ENCODE measurements around the gene URB2.
"Not testable (repeated sequence)": the region's sequence is repeated elsewhere in the genome, so short reads cannot be mapped to it uniquely, and the experiment has no call there.

The URB2 gene

DNA sequence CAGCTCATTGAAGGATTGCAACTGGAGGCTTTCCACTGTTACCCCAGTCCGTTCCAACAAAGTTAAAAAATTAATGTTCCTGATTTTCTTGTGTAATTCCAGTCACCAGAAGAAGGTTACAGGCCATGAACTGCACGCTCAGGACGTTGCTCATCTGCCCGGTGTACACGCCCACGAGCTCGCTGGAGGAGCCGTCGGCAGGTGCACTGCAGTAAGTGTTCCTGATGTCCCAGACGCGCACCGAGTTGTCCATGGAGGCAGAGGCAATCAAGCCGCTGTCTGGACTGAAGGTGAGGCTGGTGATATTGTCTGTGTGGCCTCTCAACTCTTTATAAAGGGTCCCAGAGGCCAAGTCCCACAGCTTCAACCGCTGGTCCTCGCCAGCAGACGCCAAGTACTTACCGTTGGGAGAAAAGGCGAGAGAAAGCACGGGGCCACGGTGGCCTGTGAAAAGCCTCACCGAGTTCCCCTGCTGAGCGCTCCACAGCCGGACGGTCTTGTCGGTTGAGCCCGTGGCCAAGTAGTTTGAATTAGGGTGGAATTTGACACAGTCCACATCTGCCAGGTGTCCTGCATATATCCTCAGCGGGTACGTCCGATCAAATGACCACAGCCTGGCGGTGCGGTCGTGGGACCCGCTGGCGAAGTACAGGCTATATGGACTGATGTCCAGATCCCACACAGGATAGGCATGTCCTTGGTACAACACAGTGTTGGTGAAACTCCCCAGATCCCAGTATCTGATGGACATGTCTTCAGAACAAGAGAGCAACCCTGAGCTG, 31.6 kb upstream of the URB2 start:
- Histone ChIP-seq H3K4me1 (ENCODE audit: control insufficient read depth, insufficient read depth, low read length) (no peaks in the 10 kb centered on the region), H3K27ac (ENCODE audit: insufficient read depth, low read depth, low read length, poor library complexity, severe bottlenecking) (no peak overlapping the region), H3K9me3 (ENCODE audit: control insufficient read depth, low read length) (no peaks in the 10 kb centered on the region), H3K27me3 (ENCODE audit: control insufficient read depth, insufficient read depth, low read length, poor library complexity, severe bottlenecking) (no peaks in the 10 kb centered on the region), H3K36me3 (ENCODE audit: control insufficient read depth, insufficient read depth, low read length) (peaks cover 10% of the 10 kb centered on the region), H3K4me3 (ENCODE audit: insufficient read depth, low read depth, low read length) (no peak overlapping the region)
- 96% methylated on average over 34 of the region's 34 CpGs for WGBS, 2 experiments

DNA sequence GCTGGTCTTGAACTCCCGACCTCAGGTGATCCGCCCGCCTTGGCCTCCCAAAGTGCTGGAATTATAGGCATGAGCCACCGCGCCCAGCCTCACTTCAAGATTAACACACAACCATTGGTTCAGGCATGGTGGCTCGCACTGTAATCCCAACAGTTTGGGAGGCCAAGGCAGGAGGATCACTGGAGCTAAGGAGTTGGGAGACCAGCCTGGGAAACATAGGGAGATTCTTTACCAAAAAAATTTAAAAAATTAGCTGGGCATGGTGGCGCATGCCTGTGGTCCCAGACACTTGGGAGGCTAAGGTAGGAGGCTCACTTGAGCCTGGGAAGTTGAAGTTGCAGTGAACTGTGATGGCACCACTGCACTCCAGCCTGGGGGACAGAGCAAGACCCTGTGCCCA, 30.2 kb upstream of the URB2 start:
- not testable (repeated sequence) for H3K27ac ChIP-seq (ENCODE audit: insufficient read depth, low read depth, low read length, poor library complexity, severe bottlenecking); H3K4me1 ChIP-seq (ENCODE audit: control insufficient read depth, insufficient read depth, low read length); H3K9me3 ChIP-seq (ENCODE audit: control insufficient read depth, low read length); H3K27me3 ChIP-seq (ENCODE audit: control insufficient read depth, insufficient read depth, low read length, poor library complexity, severe bottlenecking); H3K4me3 ChIP-seq (ENCODE audit: insufficient read depth, low read depth, low read length)
- WGBS, 2 experiments: 88 to 94% methylated on average over 7 of the region's 7 CpGs
- peaks cover 10% of the 10 kb centered on the region for H3K36me3 ChIP-seq (ENCODE audit: control insufficient read depth, insufficient read depth, low read length)

DNA sequence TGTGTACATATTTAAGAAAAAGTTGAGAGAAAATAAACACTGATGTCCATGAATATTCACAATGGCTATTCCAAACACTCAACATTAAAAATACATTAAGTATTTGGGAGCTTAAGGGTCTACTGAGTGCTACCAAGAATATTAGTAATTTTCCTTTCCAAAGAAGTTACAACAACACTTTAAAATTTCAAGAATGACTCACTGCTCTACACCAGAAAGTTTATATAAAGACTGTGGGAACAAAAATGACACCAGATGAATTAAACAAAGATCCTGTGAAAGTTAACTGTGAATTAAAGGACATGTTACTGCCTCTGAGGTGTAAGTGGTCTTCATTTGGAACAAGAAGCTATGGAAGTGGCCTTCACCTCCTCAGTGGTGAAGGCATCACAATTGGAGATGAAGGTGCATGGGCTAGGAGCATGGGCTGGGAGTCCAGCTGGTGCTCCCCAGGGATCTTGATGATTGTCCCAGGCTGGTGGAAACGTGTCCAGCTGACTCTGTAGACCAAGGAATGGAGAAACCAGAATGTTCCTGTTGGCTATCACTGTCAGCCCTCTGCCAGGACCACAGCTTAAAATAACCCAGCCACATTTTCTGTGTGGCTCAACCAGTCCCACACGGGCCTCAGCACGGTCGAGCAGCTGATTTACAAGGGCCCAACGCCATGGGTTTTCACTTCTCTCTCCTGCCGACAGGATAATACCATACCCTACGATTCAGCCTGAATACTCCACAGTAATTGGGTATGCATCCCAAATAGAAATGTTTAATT, 28.9 kb upstream of the URB2 start:
- no peaks in the 10 kb centered on the region for H3K9me3 ChIP-seq (ENCODE audit: control insufficient read depth, low read length)
- H3K4me1 ChIP-seq (ENCODE audit: control insufficient read depth, insufficient read depth, low read length): no peaks in the 10 kb centered on the region
- no peaks in the 10 kb centered on the region for H3K27me3 ChIP-seq (ENCODE audit: control insufficient read depth, insufficient read depth, low read length, poor library complexity, severe bottlenecking)
- 91 to 94% methylated on average over 7 of the region's 7 CpGs for WGBS, 2 experiments
- H3K36me3 ChIP-seq (ENCODE audit: control insufficient read depth, insufficient read depth, low read length): peaks cover 13% of the 10 kb centered on the region
- H3K4me3 ChIP-seq (ENCODE audit: insufficient read depth, low read depth, low read length): no peak overlapping the region
- no peak overlapping the region for H3K27ac ChIP-seq (ENCODE audit: insufficient read depth, low read depth, low read length, poor library complexity, severe bottlenecking)

DNA sequence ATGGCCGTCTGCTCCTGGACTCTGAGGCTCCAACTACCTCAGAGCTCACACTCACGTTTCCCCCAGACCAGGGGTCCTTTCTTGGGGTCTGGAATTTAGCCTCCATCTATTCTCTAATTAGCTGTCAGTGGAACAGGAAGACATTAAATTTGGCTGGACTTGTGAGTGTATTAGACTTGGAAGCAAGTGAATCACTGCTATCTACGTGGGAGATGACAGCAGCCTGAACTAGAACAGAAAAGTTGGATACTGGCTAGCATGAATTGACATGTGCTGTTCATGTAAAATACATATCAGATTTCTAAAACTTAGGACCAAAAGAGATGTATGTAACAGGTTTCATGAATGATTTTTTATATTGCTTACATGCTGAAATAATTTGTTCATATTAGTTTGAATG, 28.2 kb upstream of the URB2 start:
- WGBS, 2 experiments: 97 to 98% methylated on average over 3 of the region's 3 CpGs
- no peak overlapping the region for H3K27ac ChIP-seq (ENCODE audit: insufficient read depth, low read depth, low read length, poor library complexity, severe bottlenecking)

DNA sequence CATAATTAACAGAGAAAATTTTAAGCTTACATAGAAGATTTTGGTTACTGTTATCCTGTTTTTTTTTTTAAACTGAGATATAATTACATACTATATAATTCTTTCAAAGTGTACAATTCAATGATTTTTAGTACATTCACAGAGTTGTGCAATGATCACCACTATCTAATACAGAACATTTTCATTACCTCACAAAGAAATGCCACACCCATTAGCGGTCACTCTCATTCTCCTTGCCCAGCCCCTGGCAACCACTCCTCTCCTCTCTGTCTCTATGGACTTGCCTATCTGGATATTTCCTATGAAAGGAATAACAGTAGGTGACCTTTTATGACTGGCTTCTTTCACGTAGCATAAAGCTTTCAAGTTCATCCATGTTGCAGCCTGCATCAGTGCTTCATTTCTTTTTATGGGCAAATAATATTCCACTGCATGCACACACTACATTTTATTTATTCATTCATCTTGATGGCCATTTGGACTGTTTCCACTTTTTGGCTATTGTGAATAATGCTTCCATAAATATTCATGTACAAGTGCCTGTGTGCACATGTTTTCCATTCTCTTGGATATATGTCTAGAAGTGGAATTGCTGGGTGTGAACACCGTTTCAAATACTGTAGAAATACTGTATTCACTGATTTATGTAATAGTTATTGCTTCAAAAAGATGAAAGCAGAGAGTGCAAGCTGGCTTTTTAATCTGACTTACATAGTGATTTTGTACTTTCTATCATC, 26.7 kb upstream of the URB2 start:
- H3K36me3 ChIP-seq (ENCODE audit: control insufficient read depth, insufficient read depth, low read length): peaks cover 10% of the 10 kb centered on the region

More for the DNA sequence above, 28.2 kb upstream of the URB2 start:
- Histone ChIP-seq H3K27me3 (ENCODE audit: control insufficient read depth, insufficient read depth, low read length, poor library complexity, severe bottlenecking) (no peaks in the 10 kb centered on the region), H3K36me3 (ENCODE audit: control insufficient read depth, insufficient read depth, low read length) (peaks cover 16% of the 10 kb centered on the region), H3K9me3 (ENCODE audit: control insufficient read depth, low read length) (no peaks in the 10 kb centered on the region), H3K4me3 (ENCODE audit: insufficient read depth, low read depth, low read length) (no peak overlapping the region), H3K4me1 (ENCODE audit: control insufficient read depth, insufficient read depth, low read length) (no peaks in the 10 kb centered on the region)

DNA sequence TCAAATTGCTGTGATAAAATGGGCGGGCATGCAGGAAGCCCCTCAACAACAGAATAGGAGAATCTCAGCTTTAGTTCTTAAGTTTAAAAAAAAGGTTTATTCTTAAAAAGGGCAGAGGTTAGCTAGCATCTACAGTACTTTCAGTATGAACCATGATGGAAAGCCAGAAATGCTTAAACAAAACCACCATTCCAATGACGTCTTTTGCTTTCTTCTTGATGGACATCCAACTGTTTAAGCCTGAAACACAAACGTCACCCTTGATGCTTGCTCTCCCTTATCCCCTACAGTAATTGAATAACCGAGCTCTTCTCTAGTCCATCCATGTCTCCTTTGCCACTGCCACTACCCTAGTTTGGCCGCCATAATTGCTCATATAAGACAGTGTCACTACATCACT, 25.8 kb upstream of the URB2 start:
- WGBS, 2 experiments: 90 to 91% methylated on average over 5 of the region's 5 CpGs

More for the DNA sequence above, 26.7 kb upstream of the URB2 start:
- 94 to 97% methylated on average over 3 of the region's 3 CpGs for WGBS, 2 experiments
- Histone ChIP-seq H3K4me3 (ENCODE audit: insufficient read depth, low read depth, low read length) (no peak overlapping the region), H3K4me1 (ENCODE audit: control insufficient read depth, insufficient read depth, low read length) (no peaks in the 10 kb centered on the region), H3K27ac (ENCODE audit: insufficient read depth, low read depth, low read length, poor library complexity, severe bottlenecking) (no peak overlapping the region), H3K9me3 (ENCODE audit: control insufficient read depth, low read length) (no peaks in the 10 kb centered on the region), H3K27me3 (ENCODE audit: control insufficient read depth, insufficient read depth, low read length, poor library complexity, severe bottlenecking) (no peaks in the 10 kb centered on the region)

DNA sequence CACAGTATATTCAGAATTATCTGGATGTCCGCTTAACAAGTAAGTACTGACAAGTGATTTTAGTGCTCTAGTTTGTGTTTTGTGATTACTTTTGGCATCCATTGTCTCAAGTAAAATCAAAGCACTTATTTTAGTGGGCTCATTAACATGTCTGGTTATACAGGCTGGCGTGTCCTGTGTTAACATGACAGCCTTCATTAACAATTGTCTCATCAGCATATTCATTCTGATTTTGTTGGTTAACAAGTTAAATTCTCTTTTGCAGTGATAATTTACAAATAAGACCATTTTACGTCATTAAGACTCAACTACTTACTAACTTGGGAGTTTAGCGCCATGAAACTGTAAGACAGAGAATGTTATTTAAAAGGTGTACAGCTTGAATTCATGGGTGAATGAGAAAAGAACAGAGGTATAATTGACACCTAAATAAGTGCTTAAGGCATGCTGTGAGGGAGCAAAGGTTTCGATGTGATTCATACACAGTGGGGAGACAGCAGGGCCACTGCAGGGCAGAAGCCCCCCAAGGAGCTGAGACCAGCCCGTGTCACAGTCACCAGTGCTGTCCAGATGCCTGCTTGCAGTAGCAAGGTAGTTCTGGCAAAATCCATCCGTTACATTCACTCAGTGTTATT, 22.6 kb upstream of the URB2 start:
- Histone ChIP-seq H3K27me3 (ENCODE audit: control insufficient read depth, insufficient read depth, low read length, poor library complexity, severe bottlenecking) (no peaks in the 10 kb centered on the region), H3K27ac (ENCODE audit: insufficient read depth, low read depth, low read length, poor library complexity, severe bottlenecking) (no peak overlapping the region), H3K36me3 (ENCODE audit: control insufficient read depth, insufficient read depth, low read length) (peaks cover 14% of the 10 kb centered on the region), H3K4me1 (ENCODE audit: control insufficient read depth, insufficient read depth, low read length) (no peaks in the 10 kb centered on the region), H3K4me3 (ENCODE audit: insufficient read depth, low read depth, low read length) (no peak overlapping the region), H3K9me3 (ENCODE audit: control insufficient read depth, low read length) (no peaks in the 10 kb centered on the region)
- 94% methylated on average over 6 to 7 of the region's 7 CpGs for WGBS, 2 experiments

More for the DNA sequence above, 25.8 kb upstream of the URB2 start:
- Histone ChIP-seq H3K27ac (ENCODE audit: insufficient read depth, low read depth, low read length, poor library complexity, severe bottlenecking) (no peak overlapping the region), H3K27me3 (ENCODE audit: control insufficient read depth, insufficient read depth, low read length, poor library complexity, severe bottlenecking) (no peaks in the 10 kb centered on the region), H3K36me3 (ENCODE audit: control insufficient read depth, insufficient read depth, low read length) (peaks cover 6% of the 10 kb centered on the region), H3K9me3 (ENCODE audit: control insufficient read depth, low read length) (no peaks in the 10 kb centered on the region), H3K4me3 (ENCODE audit: insufficient read depth, low read depth, low read length) (no peak overlapping the region), H3K4me1 (ENCODE audit: control insufficient read depth, insufficient read depth, low read length) (no peaks in the 10 kb centered on the region)

DNA sequence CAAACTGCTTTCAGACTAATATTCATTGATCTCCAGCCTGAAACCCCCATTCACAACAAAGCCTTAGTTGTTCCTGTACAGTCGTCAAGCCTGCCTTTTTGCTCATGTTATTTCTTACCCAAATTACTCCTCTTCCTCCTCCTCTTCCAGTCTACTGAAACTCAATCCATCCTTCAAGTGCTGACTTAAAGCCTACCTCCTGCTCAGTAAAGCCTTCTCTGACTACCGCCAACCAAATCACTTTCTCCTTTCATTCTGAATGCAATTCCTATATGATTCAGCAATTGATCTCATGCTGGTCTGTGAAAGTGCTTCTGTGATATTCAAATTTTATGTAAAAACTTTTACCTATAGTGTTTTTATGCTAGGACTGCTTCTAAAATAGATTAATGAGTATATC, 18.7 kb upstream of the URB2 start:
- H3K27me3 ChIP-seq (ENCODE audit: control insufficient read depth, insufficient read depth, low read length, poor library complexity, severe bottlenecking): no peaks in the 10 kb centered on the region
- peaks cover 28% of the 10 kb centered on the region for H3K36me3 ChIP-seq (ENCODE audit: control insufficient read depth, insufficient read depth, low read length)
- H3K4me3 ChIP-seq (ENCODE audit: insufficient read depth, low read depth, low read length): no peak overlapping the region
- no peak overlapping the region for H3K27ac ChIP-seq (ENCODE audit: insufficient read depth, low read depth, low read length, poor library complexity, severe bottlenecking)
- H3K4me1 ChIP-seq (ENCODE audit: control insufficient read depth, insufficient read depth, low read length): no peaks in the 10 kb centered on the region
- WGBS, 2 experiments: 85 to 89% methylated on average over 2 of the region's 2 CpGs
- no peaks in the 10 kb centered on the region for H3K9me3 ChIP-seq (ENCODE audit: control insufficient read depth, low read length)

DNA sequence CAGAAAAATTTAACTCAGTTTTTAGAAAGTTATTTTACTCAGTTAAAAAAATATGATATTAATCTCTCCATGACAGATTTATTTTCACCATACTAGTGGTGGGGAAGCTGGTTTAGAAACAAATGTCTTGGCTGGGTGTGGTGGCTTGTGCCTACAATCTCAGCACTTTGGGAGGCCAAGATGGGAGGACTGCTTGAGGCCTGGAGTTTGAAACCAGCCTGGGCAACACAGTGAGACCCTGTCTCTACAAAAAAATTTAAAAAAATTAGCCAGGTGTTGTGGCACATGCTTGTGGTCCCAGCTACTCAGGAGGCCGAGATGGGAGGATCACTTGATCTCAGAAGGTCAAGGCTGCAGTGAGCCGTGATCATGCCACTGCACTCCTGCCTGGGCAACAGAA, 17.5 kb upstream of the URB2 start:
- H3K27ac ChIP-seq (ENCODE audit: insufficient read depth, low read depth, low read length, poor library complexity, severe bottlenecking): no peak overlapping the region
- H3K9me3 ChIP-seq (ENCODE audit: control insufficient read depth, low read length): no peaks in the 10 kb centered on the region
- H3K4me3 ChIP-seq (ENCODE audit: insufficient read depth, low read depth, low read length): no peak overlapping the region
- H3K4me1 ChIP-seq (ENCODE audit: control insufficient read depth, insufficient read depth, low read length): no peaks in the 10 kb centered on the region
- H3K27me3 ChIP-seq (ENCODE audit: control insufficient read depth, insufficient read depth, low read length, poor library complexity, severe bottlenecking): no peaks in the 10 kb centered on the region
- 93% methylated on average over 2 of the region's 2 CpGs for WGBS, 2 experiments
- peaks cover 27% of the 10 kb centered on the region for H3K36me3 ChIP-seq (ENCODE audit: control insufficient read depth, insufficient read depth, low read length)

Measured in ectodermal cell (in vitro differentiated cells).